DND-41 (cell line): Measurements from ENCODE around the gene BTBD8.

ENCODE experiments used
- ATAC-seq: fragments of 200-7000 bp; cut with Tn5 transposase; 3 replicates; pipeline ENCODE4 v1.9.1; 2021; ENCODE audit warnings: low read depth; ENCODE audit not compliant: insufficient read depth
- DNase-seq: peaks from one replicate; pipeline ENCODE4 v3.0.0-alpha.2; 2020
- H2AFZ ChIP-seq: 2 replicates; pipeline ENCODE4 v1.6.0; 2012; ENCODE audit warnings: low read depth, low read length
- H3K27ac ChIP-seq: 2 replicates; pipeline ENCODE4 v1.5.1; 2012; ENCODE audit warnings: low read length, inconsistent platforms
- H3K27me3 ChIP-seq: fragments of 200-600 bp; sonication (generic); 2 replicates; pipeline ENCODE4 v1.6.0; 2012; ENCODE audit warnings: low read length, mild to moderate bottlenecking, inconsistent platforms; ENCODE audit not compliant: insufficient read depth, poor library complexity
- H3K36me3 ChIP-seq: 2 replicates; pipeline ENCODE4 v1.5.1; 2012; ENCODE audit warnings: low read length, inconsistent platforms; ENCODE audit not compliant: insufficient read depth
- H3K4me1 ChIP-seq: 2 replicates; pipeline ENCODE4 v1.5.1; 2012; ENCODE audit warnings: mild to moderate bottlenecking, low read length; ENCODE audit not compliant: insufficient read depth
- H3K4me2 ChIP-seq: 2 replicates; pipeline ENCODE4 v1.6.0; 2012; ENCODE audit warnings: mild to moderate bottlenecking, moderate library complexity, low read length, inconsistent platforms; ENCODE audit not compliant: insufficient read depth
- H3K4me3 ChIP-seq, 2 experiments: fragments of 200-600 bp in 1 of 2; shearing (Covaris generic) in 1 of 2; 2 replicates each; pipeline ENCODE4 v1.5.1; 2012 to 2016; ENCODE audit warnings: inconsistent platforms in 2 of 2, low read length in 2 of 2, mild to moderate bottlenecking in 2 of 2, low read depth in 1 of 2, moderate library complexity in 1 of 2
- H3K79me2 ChIP-seq: 2 replicates; pipeline ENCODE4 v1.6.0; 2012; ENCODE audit warnings: low read length, inconsistent platforms; ENCODE audit not compliant: insufficient read depth
- H3K9ac ChIP-seq: 2 replicates; pipeline ENCODE4 v1.6.0; 2012; ENCODE audit warnings: low read depth, mild to moderate bottlenecking, inconsistent platforms, low read length, moderate library complexity
- H3K9me3 ChIP-seq: 2 replicates; pipeline ENCODE4 v1.5.1; 2012; ENCODE audit warnings: low read length, moderate library complexity, mild to moderate bottlenecking, inconsistent platforms; ENCODE audit not compliant: insufficient read depth, severe bottlenecking
- H4K20me1 ChIP-seq: 2 replicates; pipeline ENCODE4 v1.6.0; 2012; ENCODE audit warnings: low read length; ENCODE audit not compliant: insufficient read depth
- EZH2 ChIP-seq: IDR thresholded peaks from 3 replicates; pipeline ENCODE4 v1.6.1; 2012; ENCODE audit warnings: borderline replicate concordance, low read depth, mild to moderate bottlenecking, moderate library complexity, low read length, inconsistent platforms; ENCODE audit not compliant: severe bottlenecking
- TF ChIP-seq, protein P1 (sequence below): IDR thresholded peaks from 2 replicates; pipeline ENCODE4 v1.5.1; 2012; ENCODE audit warnings: borderline replicate concordance, low read length, moderate library complexity, mild to moderate bottlenecking; ENCODE audit not compliant: poor library complexity, severe bottlenecking; ENCODE audit errors: extremely low read depth

The BTBD8 gene

GRCh38 chr1:92094595-92094994 is 14.4 kb downstream of the BTBD8 start:
- H3K36me3 ChIP-seq, result no peaks in the 10 kb centered on the region
- no peak overlapping the region for H3K4me2 ChIP-seq
- DNase-seq, result no peak
- no peaks in the 10 kb centered on the region for H3K9me3 ChIP-seq
- no peak for TF ChIP-seq EZH2
- TF ChIP-seq, protein P1, sequence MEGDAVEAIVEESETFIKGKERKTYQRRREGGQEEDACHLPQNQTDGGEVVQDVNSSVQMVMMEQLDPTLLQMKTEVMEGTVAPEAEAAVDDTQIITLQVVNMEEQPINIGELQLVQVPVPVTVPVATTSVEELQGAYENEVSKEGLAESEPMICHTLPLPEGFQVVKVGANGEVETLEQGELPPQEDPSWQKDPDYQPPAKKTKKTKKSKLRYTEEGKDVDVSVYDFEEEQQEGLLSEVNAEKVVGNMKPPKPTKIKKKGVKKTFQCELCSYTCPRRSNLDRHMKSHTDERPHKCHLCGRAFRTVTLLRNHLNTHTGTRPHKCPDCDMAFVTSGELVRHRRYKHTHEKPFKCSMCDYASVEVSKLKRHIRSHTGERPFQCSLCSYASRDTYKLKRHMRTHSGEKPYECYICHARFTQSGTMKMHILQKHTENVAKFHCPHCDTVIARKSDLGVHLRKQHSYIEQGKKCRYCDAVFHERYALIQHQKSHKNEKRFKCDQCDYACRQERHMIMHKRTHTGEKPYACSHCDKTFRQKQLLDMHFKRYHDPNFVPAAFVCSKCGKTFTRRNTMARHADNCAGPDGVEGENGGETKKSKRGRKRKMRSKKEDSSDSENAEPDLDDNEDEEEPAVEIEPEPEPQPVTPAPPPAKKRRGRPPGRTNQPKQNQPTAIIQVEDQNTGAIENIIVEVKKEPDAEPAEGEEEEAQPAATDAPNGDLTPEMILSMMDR, result no peak
- no peak overlapping the region for H3K4me3 ChIP-seq
- H3K9ac ChIP-seq, result no peak overlapping the region
- no peak overlapping the region for H3K27ac ChIP-seq
- H3K27me3 ChIP-seq, result no peaks in the 10 kb centered on the region
- no peaks in the 10 kb centered on the region for H3K4me1 ChIP-seq
- H4K20me1 ChIP-seq, result no peaks in the 10 kb centered on the region
- no peak for ATAC-seq
- no peak overlapping the region for H2AFZ ChIP-seq
- no peaks in the 10 kb centered on the region for H3K79me2 ChIP-seq

DNA sequence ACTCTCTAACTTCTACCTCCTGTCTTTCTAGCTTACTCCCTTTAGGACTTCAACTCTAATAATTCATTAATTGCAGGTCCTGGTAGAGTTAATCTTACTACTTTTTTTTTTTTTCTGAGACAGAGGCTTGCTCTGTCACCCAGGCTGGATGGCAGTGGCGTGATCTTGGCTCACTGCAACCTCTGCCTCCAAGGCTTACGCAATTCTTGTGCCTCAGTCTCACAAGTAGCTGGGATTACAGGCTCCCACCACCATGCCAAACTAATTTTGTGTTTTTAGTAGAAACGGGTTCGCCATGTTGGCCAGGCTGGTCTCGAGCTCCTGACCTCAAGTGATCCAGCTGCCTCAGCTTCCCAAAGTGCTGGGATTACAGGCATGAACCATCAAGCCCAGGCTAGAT is 15.7 kb downstream of the BTBD8 start:
- no peak overlapping the region for H3K9ac ChIP-seq
- H3K4me1 ChIP-seq, result no peaks in the 10 kb centered on the region
- TF ChIP-seq, protein P1, result no peak
- TF ChIP-seq EZH2, result no peak
- no peaks in the 10 kb centered on the region for H4K20me1 ChIP-seq
- no peaks in the 10 kb centered on the region for H3K36me3 ChIP-seq
- H3K4me2 ChIP-seq, result no peak overlapping the region
- H3K79me2 ChIP-seq, result no peaks in the 10 kb centered on the region
- no peaks in the 10 kb centered on the region for H3K9me3 ChIP-seq
- H3K27ac ChIP-seq, result no peak overlapping the region
- ATAC-seq, result no peak
- no peak overlapping the region for H3K4me3 ChIP-seq
- no peak overlapping the region for H2AFZ ChIP-seq
- no peaks in the 10 kb centered on the region for H3K27me3 ChIP-seq
- no peak for DNase-seq

DNA sequence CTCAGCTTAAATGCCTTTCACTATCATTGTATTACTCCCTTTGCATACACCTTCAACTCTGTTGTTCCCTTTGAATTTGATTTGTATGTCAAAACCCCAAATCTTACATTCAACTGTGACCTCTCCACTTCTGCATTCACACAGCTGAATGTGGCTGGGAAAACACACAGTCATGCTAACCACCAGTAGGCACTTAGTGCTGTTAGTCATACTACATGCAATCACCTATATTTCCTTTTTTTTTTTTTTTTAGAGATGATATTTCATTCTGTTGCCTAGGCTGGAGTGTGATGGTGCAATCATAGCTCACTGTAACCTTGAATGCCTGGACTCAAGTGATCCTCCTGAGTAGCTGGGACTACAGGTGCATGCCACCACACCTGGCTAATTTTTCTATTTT is 16.2 kb downstream of the BTBD8 start:
- ATAC-seq, result no peak
- Histone ChIP-seq H3K9ac (no peak overlapping the region), H2AFZ (no peak overlapping the region), H3K9me3 (no peaks in the 10 kb centered on the region), H3K27ac (no peak overlapping the region), H3K79me2 (no peaks in the 10 kb centered on the region), H3K4me3 (no peak overlapping the region), H4K20me1 (no peaks in the 10 kb centered on the region), H3K27me3 (no peaks in the 10 kb centered on the region), H3K36me3 (no peaks in the 10 kb centered on the region), H3K4me1 (no peaks in the 10 kb centered on the region), H3K4me2 (no peak overlapping the region)
- DNase-seq, result no peak
- TF ChIP-seq, protein P1, result no peak
- TF ChIP-seq EZH2, result no peak

DNA sequence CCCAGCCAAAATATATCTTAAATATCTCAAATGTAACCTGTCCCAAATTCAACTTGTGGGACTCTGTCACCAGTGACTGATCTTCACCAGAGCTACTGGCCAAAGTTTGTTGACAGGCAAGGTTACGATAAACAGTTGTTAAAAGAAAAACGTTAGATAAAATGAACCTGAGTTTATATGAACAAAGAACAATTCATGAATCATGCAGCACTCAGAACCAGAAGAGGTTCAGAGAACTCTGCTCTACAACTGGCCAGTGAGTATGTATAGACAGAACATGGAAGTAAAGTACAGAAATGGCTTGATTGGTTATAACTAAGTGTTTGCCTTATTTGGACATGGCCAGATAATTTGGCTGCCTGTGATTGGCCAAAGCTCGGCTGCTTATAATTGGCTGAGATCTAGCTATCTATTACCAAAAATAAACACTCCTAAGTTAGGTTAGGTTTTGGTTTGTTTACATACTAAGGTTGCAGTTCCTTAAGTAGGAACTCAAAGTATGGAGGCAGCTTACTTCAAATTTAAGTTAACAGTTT is 25.5 kb downstream of the BTBD8 start:
- Histone ChIP-seq H4K20me1 (no peaks in the 10 kb centered on the region), H3K4me1 (no peaks in the 10 kb centered on the region), H3K27me3 (no peaks in the 10 kb centered on the region), H3K4me3 (no peak overlapping the region), H3K9me3 (no peaks in the 10 kb centered on the region), H3K36me3 (peaks cover 9% of the 10 kb centered on the region; the same call in 1 of the 2 replicates), H3K27ac (no peak overlapping the region), H3K79me2 (no peaks in the 10 kb centered on the region), H3K4me2 (no peak overlapping the region), H3K9ac (no peak overlapping the region), H2AFZ (no peak overlapping the region)
- no peak for ATAC-seq
- TF ChIP-seq EZH2, result no peak
- DNase-seq, result no peak
